Tibial nerve (tissue), 4 donors: ENCODE results near the gene TMEM144. TPM values are rescaled to one million over a fixed set of nuclear protein-coding genes. Genes with fewer than 3 reads are reported as not detected.

Experiments used
- DNase-seq, 2 donors: peaks; one replicate each; pipeline ENCODE4 v3.0.0-alpha.2; 2019; ENCODE audit warnings: low spot score in 2 of 2
- H3K27ac ChIP-seq, 4 donors: fragments of 200-600 bp; sonication (generic) in 3 of 4; one replicate each; pipeline ENCODE4 v1.5.1; 2017 to 2019; ENCODE audit warnings: mild to moderate bottlenecking in 1 of 4
- H3K27me3 ChIP-seq, 2 donors: fragments of 200-600 bp; sonication (generic) in 1 of 2; one replicate each; pipeline versions ENCODE4 v1.5.1 to v1.6.0; 2017 to 2019
- H3K36me3 ChIP-seq, 3 donors: fragments of 200-600 bp; sonication (generic); one replicate each; pipeline ENCODE4 v1.5.1; 2018 to 2019
- H3K4me1 ChIP-seq, 4 donors: fragments of 200-600 bp; sonication (generic) in 3 of 4; one replicate each; pipeline ENCODE4 v1.5.1; 2017 to 2019
- H3K4me3 ChIP-seq, 4 donors: fragments of 200-600 bp; sonication (generic) in 3 of 4; one replicate each; pipeline ENCODE4 v1.5.1; 2017 to 2019; ENCODE audit warnings: mild to moderate bottlenecking in 1 of 4, moderate library complexity in 1 of 4
- H3K9me3 ChIP-seq, 4 donors: fragments of 200-600 bp; sonication (generic) in 3 of 4; one replicate each; pipeline ENCODE4 v1.5.1; 2017 to 2019
- CTCF ChIP-seq, 5 experiments: fragments of 200-600 bp in 3 of 5; fragments of 450-650 bp in 2 of 5; sonication (generic) in 3 of 5; IDR thresholded peaks; one replicate each; pipeline ENCODE4 v1.5.1; 2016 to 2019; ENCODE audit warnings: antibody characterized with exemption in 5 of 5, mild to moderate bottlenecking in 3 of 5, moderate library complexity in 2 of 5
- EP300 ChIP-seq, 2 donors: sonication (generic); formaldehyde crosslinking; IDR thresholded peaks; one replicate each; pipeline ENCODE4 v1.6.1; 2017; ENCODE audit warnings: antibody characterized with exemption in 2 of 2, mild to moderate bottlenecking in 1 of 2
- POLR2A ChIP-seq, 2 donors: fragments of 450-650 bp; IDR thresholded peaks; one replicate each; pipeline ENCODE4 v1.6.1; 2017; ENCODE audit warnings: antibody characterized with exemption in 2 of 2, mild to moderate bottlenecking in 2 of 2, moderate library complexity in 2 of 2
- WGBS, 2 donors: methylation state at CpG; one replicate each; pipeline ENCODE4 v1.1.5; 2018; 5-methylcytosine and 5-hydroxymethylcytosine counted together
- total RNA-seq, 4 donors: library from RNA; depleted of rRNA; stranded (reverse); fragments of >200 nt; gene quantifications; one replicate each; pipeline ENCODE4 v1.1.0, GENCODE V29; 2016

TMEM144 gene
- total RNA-seq, 4 donors from 2014 or later, result 4.9 to 23.8 (median 9.0) TPM

DNA sequence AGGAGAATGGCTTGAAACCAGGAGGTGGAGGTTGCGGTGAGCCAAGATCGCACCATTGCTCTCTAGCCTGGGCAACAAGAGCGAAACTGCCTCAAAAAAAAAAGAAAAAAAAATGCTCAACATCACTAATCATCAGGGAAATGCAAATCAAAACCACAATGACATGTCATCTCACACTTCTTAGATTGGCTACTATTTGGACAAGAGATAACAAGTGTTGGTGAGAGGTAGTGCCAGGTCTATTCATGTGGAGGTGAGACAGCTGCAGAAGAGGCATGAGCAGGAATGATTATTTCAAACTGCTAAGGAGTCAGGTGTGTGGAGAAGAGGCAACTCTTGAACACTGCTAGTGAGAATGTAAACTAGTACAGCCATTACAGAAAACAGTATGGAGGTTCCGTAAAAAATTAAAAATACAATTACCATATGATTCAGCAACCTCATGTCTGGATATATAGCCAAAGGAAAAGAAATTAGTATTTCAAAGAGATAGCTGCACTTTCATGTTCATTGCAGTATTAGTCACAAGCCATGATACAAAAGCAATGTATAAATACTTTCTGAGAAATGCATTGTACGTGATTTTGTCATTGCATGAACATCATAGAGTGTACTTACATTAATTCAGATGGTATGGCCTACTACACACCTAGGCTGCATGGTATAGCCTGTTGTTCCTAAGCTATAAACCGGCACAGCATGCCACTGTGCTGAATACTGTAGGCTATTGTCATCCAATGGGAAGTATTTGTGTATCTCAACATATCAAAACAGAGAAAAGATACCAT lies 75.3 kb downstream of the TMEM144 start:
- no peaks in the 10 kb centered on the region for H3K36me3 ChIP-seq
- no peak overlapping the region for H3K27ac ChIP-seq
- no peak overlapping the region for H3K4me3 ChIP-seq
- no peaks in the 10 kb centered on the region for H3K4me1 ChIP-seq
- no peak for DNase-seq
- TF ChIP-seq POLR2A (IDR thresholded peaks at IDR 0.05) (no peak), EP300 (IDR thresholded peaks at IDR 0.05) (no peak), CTCF (IDR thresholded peaks at IDR 0.05) (no peak)
- H3K27me3 ChIP-seq, result no peaks in the 10 kb centered on the region
- H3K9me3 ChIP-seq, result no peaks in the 10 kb centered on the region
- 91 to 92% methylated on average over 6 of the region's 6 CpGs for WGBS, 2 donors

GRCh38 chr4:158290912-158291311 lies 80.6 kb downstream of the TMEM144 start:
- 87% methylated on average over 6 of the region's 6 CpGs for WGBS, 2 donors
- TF ChIP-seq CTCF (IDR thresholded peaks at IDR 0.05) (no peak), POLR2A (IDR thresholded peaks at IDR 0.05) (no peak), EP300 (IDR thresholded peaks at IDR 0.05) (no peak)
- Histone ChIP-seq H3K4me3 (no peak overlapping the region), H3K9me3 (peaks cover 0 to 14% (median 0%) of the 10 kb centered on the region in 4 donors), H3K4me1 (no peaks in the 10 kb centered on the region), H3K36me3 (no peaks in the 10 kb centered on the region), H3K27me3 (no peaks in the 10 kb centered on the region), H3K27ac (no peak overlapping the region)
- DNase-seq, result no peak

DNA sequence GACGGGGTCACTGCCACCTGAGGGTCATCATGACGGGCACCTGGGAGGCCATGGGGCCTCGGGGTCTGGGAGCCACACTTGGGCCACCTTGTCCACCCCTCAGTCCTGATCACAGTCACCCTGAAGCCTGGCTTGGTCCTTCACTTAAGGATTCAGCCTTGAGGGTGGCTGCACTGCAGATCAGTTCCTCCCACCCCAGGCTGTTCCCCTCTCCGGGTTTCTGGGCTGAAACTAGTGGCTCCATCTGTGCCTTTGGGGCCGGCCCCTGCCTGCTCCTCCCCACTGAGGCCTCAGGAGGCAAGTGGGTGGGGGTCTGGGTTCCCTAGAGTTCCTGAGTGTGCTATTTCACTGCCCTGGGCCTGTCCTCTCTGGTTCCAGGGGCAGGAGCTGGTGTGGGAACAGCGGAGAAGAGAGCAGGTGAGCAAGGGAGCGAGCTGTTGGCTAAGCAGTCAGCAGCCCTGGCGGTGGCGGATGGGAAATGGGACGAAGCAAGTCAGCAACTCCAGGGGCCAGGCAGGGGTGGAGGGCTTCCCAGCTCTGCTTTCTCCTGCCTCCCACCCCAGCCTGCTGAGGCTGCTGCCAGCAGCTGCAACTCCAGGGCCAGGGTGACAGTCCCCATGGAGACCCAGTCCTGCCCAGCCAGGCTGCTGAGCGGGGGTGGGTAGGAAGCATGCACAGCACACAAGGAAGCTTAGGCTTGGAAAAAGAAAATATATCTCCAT lies 81.2 kb downstream of the TMEM144 start:
- WGBS, 2 donors, result 88% methylated on average over 11 of the region's 11 CpGs
- no peak for DNase-seq
- Histone ChIP-seq H3K4me3 (no peak overlapping the region), H3K4me1 (no peaks in the 10 kb centered on the region), H3K36me3 (no peaks in the 10 kb centered on the region), H3K27ac (no peak overlapping the region), H3K27me3 (no peaks in the 10 kb centered on the region), H3K9me3 (peaks cover 0 to 14% (median 0%) of the 10 kb centered on the region in 4 donors)
- TF ChIP-seq CTCF (IDR thresholded peaks at IDR 0.05) (no peak), EP300 (IDR thresholded peaks at IDR 0.05) (no peak), POLR2A (IDR thresholded peaks at IDR 0.05) (no peak)

DNA sequence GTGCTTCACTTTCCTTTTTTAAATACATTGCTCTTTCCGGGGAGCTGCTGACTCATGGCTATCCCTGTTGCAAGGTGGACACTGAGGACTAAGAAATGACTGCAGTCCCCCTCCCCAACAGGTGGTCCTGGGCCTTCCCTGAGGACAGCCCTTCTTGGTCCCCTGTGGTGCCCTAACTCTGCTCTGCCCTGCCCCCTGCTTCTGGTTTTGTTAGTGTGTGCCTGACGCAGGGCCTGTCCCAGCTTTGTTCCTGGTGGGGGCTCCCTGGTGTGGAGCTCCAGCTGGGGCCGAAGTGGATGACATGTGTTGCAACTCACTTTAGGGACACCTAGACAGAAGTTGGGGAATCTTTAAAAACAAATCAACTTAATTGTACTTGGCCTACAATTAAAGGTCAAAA lies 81.9 kb downstream of the TMEM144 start:
- H3K36me3 ChIP-seq, result no peaks in the 10 kb centered on the region
- no peak overlapping the region for H3K4me3 ChIP-seq
- no peak overlapping the region for H3K27ac ChIP-seq
- H3K27me3 ChIP-seq, result no peaks in the 10 kb centered on the region
- TF ChIP-seq POLR2A (IDR thresholded peaks at IDR 0.05) (no peak), EP300 (IDR thresholded peaks at IDR 0.05) (no peak), CTCF (IDR thresholded peaks at IDR 0.05) (no peak)
- H3K9me3 ChIP-seq, result peaks cover 0 to 14% (median 0%) of the 10 kb centered on the region in 4 donors
- H3K4me1 ChIP-seq, result no peaks in the 10 kb centered on the region
- WGBS, 2 donors, result 84 to 86% methylated on average over 3 of the region's 3 CpGs
- no peak for DNase-seq

- no peaks in the 10 kb centered on the region for H3K4me1 ChIP-seq
- no peak for TF ChIP-seq POLR2A (IDR thresholded peaks at IDR 0.05)
- peaks cover 0 to 14% (median 0%) of the 10 kb centered on the region in 4 donors for H3K9me3 ChIP-seq
- no peaks in the 10 kb centered on the region for H3K27me3 ChIP-seq
- no peak overlapping the region for H3K27ac ChIP-seq
- no peak overlapping the region for H3K4me3 ChIP-seq
- no peaks in the 10 kb centered on the region for H3K36me3 ChIP-seq
- 78 to 85% methylated on average over 2 of the region's 2 CpGs for WGBS, 2 donors
- DNase-seq, result no peak
Observed at GRCh38 chr4:158295053-158295452, 84.8 kb downstream of the TMEM144 start.
